Measurements from ENCODE around the gene ELFN1.

ELFN1 gene

GRCh38 chr7:1697499-1698125 is 27.5 kb downstream of the ELFN1 start:
- H3K9me3 ChIP-seq (ENCODE audit: control extremely low read depth in 1 of 5, control insufficient read depth in 4 of 5, insufficient read depth in 2 of 5, low read depth in 1 of 5, low read length in 4 of 5) = peaks cover 0 to 10% (median 0%) of the 10 kb centered on the region in 5 experiments
- POLR2A ChIA-PET = no interaction called here
- peaks cover 0 to 17% (median 2%) of the 10 kb centered on the region in 5 experiments for H3K27me3 ChIP-seq (replicated peaks in 2 of 5; ENCODE audit: control insufficient read depth in 4 of 5, insufficient read depth in 5 of 5, low read length in 4 of 5)
- H3K36me3 ChIP-seq (ENCODE audit: control insufficient read depth in 4 of 4, insufficient read depth in 4 of 4, low read length in 3 of 4) = no peaks in the 10 kb centered on the region
- WGBS (ENCODE audit: insufficient coverage) = 86% methylated on average over 17 of the region's 18 CpGs
- H3K4me3 ChIP-seq (ENCODE audit: control insufficient read depth in 1 of 7, extremely low read depth in 1 of 7, insufficient read depth in 4 of 7, low read depth in 2 of 7, low read length in 6 of 7) = no peak overlapping the region
- no peak overlapping the region for H3K27ac ChIP-seq (ENCODE audit: insufficient read depth in 1 of 2, low read depth in 1 of 2, low read length in 2 of 2, poor library complexity in 1 of 2, severe bottlenecking in 2 of 2)
- no peak for DNase-seq
- CTCF ChIA-PET = no interaction called here
- H3K4me1 ChIP-seq (ENCODE audit: control extremely low read depth in 1 of 4, control insufficient read depth in 4 of 4, insufficient read depth in 4 of 4, low read length in 3 of 4) = no peaks in the 10 kb centered on the region

GRCh38 chr7:1698201-1698600 is 28.1 kb downstream of the ELFN1 start:
- Histone ChIP-seq H3K27me3 (replicated peaks in 2 of 5; ENCODE audit: control insufficient read depth in 4 of 5, insufficient read depth in 5 of 5, low read length in 4 of 5) (peaks cover 0 to 20% (median 2%) of the 10 kb centered on the region in 5 experiments), H3K4me3 (ENCODE audit: control insufficient read depth in 1 of 7, extremely low read depth in 1 of 7, insufficient read depth in 4 of 7, low read depth in 2 of 7, low read length in 6 of 7) (no peak overlapping the region), H3K27ac (ENCODE audit: insufficient read depth in 1 of 2, low read depth in 1 of 2, low read length in 2 of 2, poor library complexity in 1 of 2, severe bottlenecking in 2 of 2) (no peak overlapping the region), H3K9me3 (ENCODE audit: control extremely low read depth in 1 of 5, control insufficient read depth in 4 of 5, insufficient read depth in 2 of 5, low read depth in 1 of 5, low read length in 4 of 5) (peaks cover 0 to 16% (median 0%) of the 10 kb centered on the region in 5 experiments), H3K36me3 (ENCODE audit: control insufficient read depth in 4 of 4, insufficient read depth in 4 of 4, low read length in 3 of 4) (no peaks in the 10 kb centered on the region), H3K4me1 (ENCODE audit: control extremely low read depth in 1 of 4, control insufficient read depth in 4 of 4, insufficient read depth in 4 of 4, low read length in 3 of 4) (no peaks in the 10 kb centered on the region)
- DNase-seq = no peak
- POLR2A ChIA-PET = no interaction called here
- WGBS (ENCODE audit: insufficient coverage) = 39% methylated on average over 3 of the region's 9 CpGs
- CTCF ChIA-PET = no interaction called here

- Histone ChIP-seq H3K27ac (ENCODE audit: insufficient read depth in 1 of 2, low read depth in 1 of 2, low read length in 2 of 2, poor library complexity in 1 of 2, severe bottlenecking in 2 of 2) (no peak overlapping the region), H3K27me3 (replicated peaks in 2 of 5; ENCODE audit: control insufficient read depth in 4 of 5, insufficient read depth in 5 of 5, low read length in 4 of 5) (peaks cover 0 to 23% (median 2%) of the 10 kb centered on the region in 5 experiments), H3K4me3 (ENCODE audit: control insufficient read depth in 1 of 7, extremely low read depth in 1 of 7, insufficient read depth in 4 of 7, low read depth in 2 of 7, low read length in 6 of 7) (no peak overlapping the region), H3K36me3 (ENCODE audit: control insufficient read depth in 4 of 4, insufficient read depth in 4 of 4, low read length in 3 of 4) (no peaks in the 10 kb centered on the region), H3K9me3 (ENCODE audit: control extremely low read depth in 1 of 5, control insufficient read depth in 4 of 5, insufficient read depth in 2 of 5, low read depth in 1 of 5, low read length in 4 of 5) (peaks cover 0 to 16% (median 0%) of the 10 kb centered on the region in 5 experiments), H3K4me1 (ENCODE audit: control extremely low read depth in 1 of 4, control insufficient read depth in 4 of 4, insufficient read depth in 4 of 4, low read length in 3 of 4) (no peaks in the 10 kb centered on the region)
- POLR2A ChIA-PET = no interaction called here
- DNase-seq = no peak
- CTCF ChIA-PET = no interaction called here
- WGBS (ENCODE audit: insufficient coverage) = 95% methylated on average over 3 of the region's 6 CpGs
These were observed 28.9 kb downstream of the ELFN1 start for GRCh38 chr7:1698951-1699350.

GRCh38 chr7:1700086-1700485 is 30.0 kb downstream of the ELFN1 start:
- Histone ChIP-seq H3K27me3 (replicated peaks in 2 of 5; ENCODE audit: control insufficient read depth in 4 of 5, insufficient read depth in 5 of 5, low read length in 4 of 5) (peaks cover 0 to 26% (median 0%) of the 10 kb centered on the region in 5 experiments), H3K4me3 (ENCODE audit: control insufficient read depth in 1 of 7, extremely low read depth in 1 of 7, insufficient read depth in 4 of 7, low read depth in 2 of 7, low read length in 6 of 7) (no peak overlapping the region), H3K27ac (ENCODE audit: insufficient read depth in 1 of 2, low read depth in 1 of 2, low read length in 2 of 2, poor library complexity in 1 of 2, severe bottlenecking in 2 of 2) (no peak overlapping the region), H3K36me3 (ENCODE audit: control insufficient read depth in 4 of 4, insufficient read depth in 4 of 4, low read length in 3 of 4) (no peaks in the 10 kb centered on the region), H3K4me1 (ENCODE audit: control extremely low read depth in 1 of 4, control insufficient read depth in 4 of 4, insufficient read depth in 4 of 4, low read length in 3 of 4) (no peaks in the 10 kb centered on the region), H3K9me3 (ENCODE audit: control extremely low read depth in 1 of 5, control insufficient read depth in 4 of 5, insufficient read depth in 2 of 5, low read depth in 1 of 5, low read length in 4 of 5) (peaks cover 0 to 16% (median 0%) of the 10 kb centered on the region in 5 experiments)
- DNase-seq = no peak
- POLR2A ChIA-PET = no interaction called here
- CTCF ChIA-PET = interaction anchor here (0.8 kb wide), 1 partner anchor 16 kb away, joined by 3 read pairs; no protein-coding TSS in a partner anchor
- 95% methylated on average over 11 of the region's 11 CpGs for WGBS (ENCODE audit: insufficient coverage)

GRCh38 chr7:1700536-1701333 is 30.7 kb downstream of the ELFN1 start:
- ChIA-PET CTCF (interaction anchor here (1.9 kb wide), 1 partner anchor 9 kb away, joined by 6 read pairs; no protein-coding TSS in a partner anchor), POLR2A (no interaction called here)
- H3K36me3 ChIP-seq (ENCODE audit: control insufficient read depth in 4 of 4, insufficient read depth in 4 of 4, low read length in 3 of 4) = no peaks in the 10 kb centered on the region
- DNase-seq = no peak
- WGBS (ENCODE audit: insufficient coverage) = 92% methylated on average over 21 of the region's 27 CpGs
- no peak overlapping the region for H3K4me3 ChIP-seq (ENCODE audit: control insufficient read depth in 1 of 7, extremely low read depth in 1 of 7, insufficient read depth in 4 of 7, low read depth in 2 of 7, low read length in 6 of 7)
- H3K4me1 ChIP-seq (ENCODE audit: control extremely low read depth in 1 of 4, control insufficient read depth in 4 of 4, insufficient read depth in 4 of 4, low read length in 3 of 4) = no peaks in the 10 kb centered on the region
- peaks cover 0 to 16% (median 0%) of the 10 kb centered on the region in 5 experiments for H3K9me3 ChIP-seq (ENCODE audit: control extremely low read depth in 1 of 5, control insufficient read depth in 4 of 5, insufficient read depth in 2 of 5, low read depth in 1 of 5, low read length in 4 of 5)
- H3K27me3 ChIP-seq (replicated peaks in 2 of 5; ENCODE audit: control insufficient read depth in 4 of 5, insufficient read depth in 5 of 5, low read length in 4 of 5) = peaks cover 0 to 25% (median 0%) of the 10 kb centered on the region in 5 experiments
- no peak overlapping the region for H3K27ac ChIP-seq (ENCODE audit: insufficient read depth in 1 of 2, low read depth in 1 of 2, low read length in 2 of 2, poor library complexity in 1 of 2, severe bottlenecking in 2 of 2)

GRCh38 chr7:1702652-1703051 is 32.6 kb downstream of the ELFN1 start:
- no peak for DNase-seq
- H3K36me3 ChIP-seq (ENCODE audit: control insufficient read depth in 4 of 4, insufficient read depth in 4 of 4, low read length in 3 of 4) = no peaks in the 10 kb centered on the region
- ChIA-PET POLR2A (no interaction called here), CTCF (interaction anchor here (1.2 kb wide), 1 partner anchor 25 kb away, joined by 3 read pairs; no protein-coding TSS in a partner anchor)
- H3K9me3 ChIP-seq (ENCODE audit: control extremely low read depth in 1 of 5, control insufficient read depth in 4 of 5, insufficient read depth in 2 of 5, low read depth in 1 of 5, low read length in 4 of 5) = peaks cover 0 to 16% (median 0%) of the 10 kb centered on the region in 5 experiments
- H3K27me3 ChIP-seq (replicated peaks in 2 of 5; ENCODE audit: control insufficient read depth in 4 of 5, insufficient read depth in 5 of 5, low read length in 4 of 5) = peaks cover 0 to 25% (median 0%) of the 10 kb centered on the region in 5 experiments
- no peak overlapping the region for H3K27ac ChIP-seq (ENCODE audit: insufficient read depth in 1 of 2, low read depth in 1 of 2, low read length in 2 of 2, poor library complexity in 1 of 2, severe bottlenecking in 2 of 2)
- 94% methylated on average over 3 of the region's 4 CpGs for WGBS (ENCODE audit: insufficient coverage)
- H3K4me1 ChIP-seq (ENCODE audit: control extremely low read depth in 1 of 4, control insufficient read depth in 4 of 4, insufficient read depth in 4 of 4, low read length in 3 of 4) = peaks cover 0 to 4% (median under 1%) of the 10 kb centered on the region in 4 experiments
- H3K4me3 ChIP-seq (ENCODE audit: control insufficient read depth in 1 of 7, extremely low read depth in 1 of 7, insufficient read depth in 4 of 7, low read depth in 2 of 7, low read length in 6 of 7) = no peak overlapping the region

- Histone ChIP-seq H3K27me3 (replicated peaks in 2 of 5; ENCODE audit: control insufficient read depth in 4 of 5, insufficient read depth in 5 of 5, low read length in 4 of 5) (peaks cover 0 to 25% (median 0%) of the 10 kb centered on the region in 5 experiments), H3K27ac (ENCODE audit: insufficient read depth in 1 of 2, low read depth in 1 of 2, low read length in 2 of 2, poor library complexity in 1 of 2, severe bottlenecking in 2 of 2) (no peak overlapping the region), H3K36me3 (ENCODE audit: control insufficient read depth in 4 of 4, insufficient read depth in 4 of 4, low read length in 3 of 4) (no peaks in the 10 kb centered on the region), H3K9me3 (ENCODE audit: control extremely low read depth in 1 of 5, control insufficient read depth in 4 of 5, insufficient read depth in 2 of 5, low read depth in 1 of 5, low read length in 4 of 5) (peaks cover 0 to 16% (median 0%) of the 10 kb centered on the region in 5 experiments), H3K4me1 (ENCODE audit: control extremely low read depth in 1 of 4, control insufficient read depth in 4 of 4, insufficient read depth in 4 of 4, low read length in 3 of 4) (peaks cover 0 to 8% (median 1%) of the 10 kb centered on the region in 4 experiments), H3K4me3 (ENCODE audit: control insufficient read depth in 1 of 7, extremely low read depth in 1 of 7, insufficient read depth in 4 of 7, low read depth in 2 of 7, low read length in 6 of 7) (no peak overlapping the region)
- ChIA-PET CTCF (interaction anchor here (1.2 kb wide), 1 partner anchor 24 kb away, joined by 3 read pairs; no protein-coding TSS in a partner anchor), POLR2A (no interaction called here)
- no peak for DNase-seq
- WGBS (ENCODE audit: insufficient coverage) = 27% methylated on average over 7 of the region's 8 CpGs
These were observed 33.4 kb downstream of the ELFN1 start for GRCh38 chr7:1703441-1703840.
